Astrocyte (in vitro differentiated cells and primary cell): ENCODE data around the gene TMIGD3. TPM values are rescaled to one million over a fixed set of nuclear protein-coding genes. Genes with fewer than 3 reads are reported as not detected.

Source experiments
- DNase-seq: peaks from one replicate; pipeline ENCODE4 v3.0.0-alpha.2; 2010; ENCODE audit warnings: low read depth
- FAIRE-seq: peaks from 2 replicates; lab custom pipeline; 2011; peaks lifted over from hg19 to GRCh38; lab: Jason Lieb, UNC
- H2AFZ ChIP-seq: 2 replicates; pipeline ENCODE4 v1.6.0; 2012; ENCODE audit warnings: low read depth, low read length, inconsistent platforms
- H3K27ac ChIP-seq: 2 replicates; pipeline ENCODE4 v1.5.1; 2011; ENCODE audit warnings: low read depth, low read length, inconsistent platforms
- H3K27me3 ChIP-seq: 2 replicates; pipeline ENCODE4 v1.6.0; 2011; ENCODE audit warnings: low read length, inconsistent platforms; ENCODE audit not compliant: insufficient read depth
- H3K36me3 ChIP-seq: 2 replicates; pipeline ENCODE4 v1.5.1; 2011; ENCODE audit warnings: low read length, inconsistent platforms; ENCODE audit not compliant: insufficient read depth
- H3K4me1 ChIP-seq: 2 replicates; pipeline ENCODE4 v1.5.1; 2011; ENCODE audit warnings: low read length, inconsistent platforms; ENCODE audit not compliant: insufficient read depth
- H3K4me2 ChIP-seq: 2 replicates; pipeline ENCODE4 v1.6.0; 2012; ENCODE audit warnings: low read length, inconsistent platforms
- H3K4me3 ChIP-seq: 2 replicates; pipeline ENCODE4 v1.5.1; 2011; ENCODE audit warnings: low read depth, mild to moderate bottlenecking, low read length, inconsistent platforms; ENCODE audit not compliant: insufficient read depth
- H3K79me2 ChIP-seq: 2 replicates; pipeline ENCODE4 v1.6.0; 2012; ENCODE audit warnings: mild to moderate bottlenecking, low read length, inconsistent platforms; ENCODE audit not compliant: insufficient read depth
- H3K9ac ChIP-seq: 2 replicates; pipeline ENCODE4 v1.6.0; 2012; ENCODE audit warnings: mild to moderate bottlenecking, low read length, inconsistent platforms
- H3K9me3 ChIP-seq: 2 replicates; pipeline ENCODE4 v1.5.1; 2012; ENCODE audit warnings: low read depth, mild to moderate bottlenecking, low read length, inconsistent platforms; ENCODE audit not compliant: insufficient read depth
- H4K20me1 ChIP-seq: 2 replicates; pipeline ENCODE4 v1.6.0; 2012; ENCODE audit warnings: low read length, inconsistent platforms; ENCODE audit not compliant: insufficient read depth
- H3K27ac Mint-ChIP-seq: one replicate; pipeline ENCODE4 v1.8.0; 2021; ENCODE audit warnings: mild to moderate bottlenecking, mixed read lengths; ENCODE audit not compliant: unreplicated experiment
- H3K27me3 Mint-ChIP-seq: one replicate; pipeline ENCODE4 v1.8.0; 2021; ENCODE audit warnings: low read depth, mixed read lengths; ENCODE audit not compliant: unreplicated experiment
- H3K36me3 Mint-ChIP-seq: one replicate; pipeline ENCODE4 v1.8.0; 2021; ENCODE audit warnings: low read depth, mixed read lengths; ENCODE audit not compliant: unreplicated experiment
- H3K4me1 Mint-ChIP-seq: one replicate; pipeline ENCODE4 v1.8.0; 2021; ENCODE audit warnings: low read depth, mixed read lengths; ENCODE audit not compliant: unreplicated experiment
- H3K4me3 Mint-ChIP-seq: one replicate; pipeline ENCODE4 v1.8.0; 2021; ENCODE audit warnings: mild to moderate bottlenecking, moderate library complexity, mixed read lengths; ENCODE audit not compliant: unreplicated experiment
- H3K9me3 Mint-ChIP-seq: one replicate; pipeline ENCODE4 v1.8.0; 2021; ENCODE audit warnings: mild to moderate bottlenecking, mixed read lengths; ENCODE audit not compliant: unreplicated experiment
- EZH2 ChIP-seq: IDR thresholded peaks from 2 replicates; pipeline ENCODE4 v1.6.1; 2012; ENCODE audit warnings: mild to moderate bottlenecking, low read length, inconsistent platforms; ENCODE audit not compliant: insufficient read depth
- total RNA-seq: library from RNA; stranded (reverse); gene quantifications from 2 replicates; pipeline ENCODE4 v1.2.1, GENCODE V29; 2021
- TF ChIP-seq, protein P1 (sequence below): IDR thresholded peaks from 2 replicates; pipeline ENCODE4 v1.5.1; 2011; ENCODE audit warnings: low read depth, mild to moderate bottlenecking, inconsistent platforms, low read length, moderate library complexity; ENCODE audit not compliant: insufficient read depth

Gene TMIGD3
- total RNA-seq, 1 donor from 2014 or later, result not detected

DNA sequence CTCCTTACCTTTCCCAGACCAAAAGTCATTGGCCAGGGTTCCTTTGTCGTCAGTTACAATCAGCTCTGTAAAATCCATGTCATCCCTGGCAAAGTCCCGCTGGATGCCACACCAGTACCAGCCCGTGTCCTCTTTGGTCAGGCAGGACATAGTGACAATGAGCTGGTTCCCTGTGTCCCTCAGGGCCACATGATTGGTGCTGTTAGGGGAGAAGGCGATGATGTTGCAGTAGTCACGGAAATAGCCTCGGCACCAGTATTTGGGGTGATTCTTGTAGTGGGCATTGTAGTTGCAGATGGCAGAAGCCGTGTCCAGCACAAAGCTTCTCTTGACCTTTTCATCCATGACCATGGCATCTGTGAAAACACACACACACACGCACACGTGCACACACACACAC is 14.8 kb downstream of the TMIGD3 start:
- no peak overlapping the region for H3K9ac ChIP-seq
- no peaks in the 10 kb centered on the region for H3K4me1 ChIP-seq
- no peak for TF ChIP-seq EZH2
- TF ChIP-seq, protein P1, sequence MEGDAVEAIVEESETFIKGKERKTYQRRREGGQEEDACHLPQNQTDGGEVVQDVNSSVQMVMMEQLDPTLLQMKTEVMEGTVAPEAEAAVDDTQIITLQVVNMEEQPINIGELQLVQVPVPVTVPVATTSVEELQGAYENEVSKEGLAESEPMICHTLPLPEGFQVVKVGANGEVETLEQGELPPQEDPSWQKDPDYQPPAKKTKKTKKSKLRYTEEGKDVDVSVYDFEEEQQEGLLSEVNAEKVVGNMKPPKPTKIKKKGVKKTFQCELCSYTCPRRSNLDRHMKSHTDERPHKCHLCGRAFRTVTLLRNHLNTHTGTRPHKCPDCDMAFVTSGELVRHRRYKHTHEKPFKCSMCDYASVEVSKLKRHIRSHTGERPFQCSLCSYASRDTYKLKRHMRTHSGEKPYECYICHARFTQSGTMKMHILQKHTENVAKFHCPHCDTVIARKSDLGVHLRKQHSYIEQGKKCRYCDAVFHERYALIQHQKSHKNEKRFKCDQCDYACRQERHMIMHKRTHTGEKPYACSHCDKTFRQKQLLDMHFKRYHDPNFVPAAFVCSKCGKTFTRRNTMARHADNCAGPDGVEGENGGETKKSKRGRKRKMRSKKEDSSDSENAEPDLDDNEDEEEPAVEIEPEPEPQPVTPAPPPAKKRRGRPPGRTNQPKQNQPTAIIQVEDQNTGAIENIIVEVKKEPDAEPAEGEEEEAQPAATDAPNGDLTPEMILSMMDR, result no peak
- no peaks in the 10 kb centered on the region for H3K36me3 ChIP-seq
- H3K27me3 ChIP-seq, result no peaks in the 10 kb centered on the region
- H3K27ac Mint-ChIP-seq, result no peak overlapping the region
- H3K79me2 ChIP-seq, result no peaks in the 10 kb centered on the region
- H4K20me1 ChIP-seq, result no peaks in the 10 kb centered on the region
- FAIRE-seq, result no peak
- H3K27me3 Mint-ChIP-seq, result peaks cover 28% of the 10 kb centered on the region
- no peaks in the 10 kb centered on the region for H3K36me3 Mint-ChIP-seq
- H2AFZ ChIP-seq, result no peak overlapping the region
- no peak overlapping the region for H3K4me2 ChIP-seq
- peaks cover 7% of the 10 kb centered on the region for H3K4me1 Mint-ChIP-seq
- H3K9me3 ChIP-seq, result no peaks in the 10 kb centered on the region
- no peak overlapping the region for H3K4me3 Mint-ChIP-seq
- DNase-seq, result no peak
- no peak overlapping the region for H3K4me3 ChIP-seq
- H3K9me3 Mint-ChIP-seq, result no peaks in the 10 kb centered on the region
- no peak overlapping the region for H3K27ac ChIP-seq

DNA sequence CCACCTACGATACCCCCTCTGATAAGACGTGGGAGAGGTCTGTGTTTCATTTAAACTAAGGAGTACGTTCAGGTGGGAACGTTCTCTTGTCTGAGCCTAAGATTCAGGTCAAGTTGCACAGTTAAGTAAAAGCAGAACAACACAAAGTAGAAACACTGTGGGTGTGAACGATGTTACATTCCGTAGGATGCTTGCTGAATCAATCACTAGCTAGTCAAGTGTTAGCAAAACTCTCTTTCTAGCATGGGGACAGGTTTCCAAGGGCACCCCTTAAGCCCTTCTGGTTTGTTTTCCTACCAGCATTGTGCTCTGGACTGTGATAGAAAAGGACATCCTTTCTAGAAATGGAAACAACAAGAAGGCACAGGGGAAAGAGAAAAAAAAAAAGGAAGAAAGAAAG is 16.3 kb downstream of the TMIGD3 start:
- H3K4me2 ChIP-seq, result no peak overlapping the region
- H3K4me3 ChIP-seq, result no peak overlapping the region
- no peaks in the 10 kb centered on the region for H3K4me1 ChIP-seq
- no peak overlapping the region for H3K27ac ChIP-seq
- no peak for TF ChIP-seq EZH2
- TF ChIP-seq, protein P1, result no peak
- no peak overlapping the region for H2AFZ ChIP-seq
- no peaks in the 10 kb centered on the region for H3K9me3 ChIP-seq
- Mint-ChIP-seq H3K4me3 (no peak overlapping the region), H3K9me3 (no peaks in the 10 kb centered on the region), H3K4me1 (peaks cover 7% of the 10 kb centered on the region), H3K27ac (no peak overlapping the region), H3K27me3 (peaks cover 34% of the 10 kb centered on the region), H3K36me3 (no peaks in the 10 kb centered on the region)
- no peak for DNase-seq
- H3K79me2 ChIP-seq, result no peaks in the 10 kb centered on the region
- no peaks in the 10 kb centered on the region for H4K20me1 ChIP-seq
- FAIRE-seq, result no peak
- no peaks in the 10 kb centered on the region for H3K27me3 ChIP-seq
- H3K36me3 ChIP-seq, result no peaks in the 10 kb centered on the region
- H3K9ac ChIP-seq, result no peak overlapping the region

DNA sequence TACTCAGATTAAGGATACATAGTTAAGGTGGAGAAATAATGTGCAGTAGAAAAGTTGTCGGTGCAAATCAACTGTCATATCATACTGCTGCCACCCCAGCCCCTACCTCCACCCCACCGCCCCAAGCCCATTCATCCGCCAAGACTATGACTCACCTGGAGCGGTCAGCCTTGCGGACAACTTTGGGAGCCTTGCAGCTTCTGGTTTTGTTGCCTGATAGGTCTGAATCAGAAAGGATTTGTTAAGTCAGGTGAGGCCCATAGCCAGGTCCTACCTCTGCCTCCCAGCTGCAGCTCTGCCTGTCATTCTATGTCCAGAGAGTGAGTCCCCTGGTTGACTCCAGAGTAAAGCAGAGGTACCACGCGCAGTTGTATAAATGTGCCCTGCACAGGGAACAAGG is 17.0 kb downstream of the TMIGD3 start:
- no peak for FAIRE-seq

More for the DNA sequence above, 17.0 kb downstream of the TMIGD3 start:
- Histone ChIP-seq H3K4me3 (no peak overlapping the region), H3K4me1 (no peaks in the 10 kb centered on the region), H3K4me2 (no peak overlapping the region), H3K79me2 (no peaks in the 10 kb centered on the region), H3K9me3 (no peaks in the 10 kb centered on the region), H4K20me1 (no peaks in the 10 kb centered on the region), H3K27ac (no peak overlapping the region), H3K36me3 (no peaks in the 10 kb centered on the region), H3K9ac (no peak overlapping the region), H3K27me3 (no peaks in the 10 kb centered on the region), H2AFZ (no peak overlapping the region)
- Mint-ChIP-seq H3K27me3 (peaks cover 34% of the 10 kb centered on the region), H3K4me1 (peaks cover 7% of the 10 kb centered on the region), H3K27ac (no peak overlapping the region), H3K9me3 (no peaks in the 10 kb centered on the region), H3K36me3 (no peaks in the 10 kb centered on the region), H3K4me3 (no peak overlapping the region)
- no peak for TF ChIP-seq EZH2
- TF ChIP-seq, protein P1, result no peak
- DNase-seq, result no peak
